Measurements from ENCODE around the gene STRA6.

The STRA6 gene

DNA sequence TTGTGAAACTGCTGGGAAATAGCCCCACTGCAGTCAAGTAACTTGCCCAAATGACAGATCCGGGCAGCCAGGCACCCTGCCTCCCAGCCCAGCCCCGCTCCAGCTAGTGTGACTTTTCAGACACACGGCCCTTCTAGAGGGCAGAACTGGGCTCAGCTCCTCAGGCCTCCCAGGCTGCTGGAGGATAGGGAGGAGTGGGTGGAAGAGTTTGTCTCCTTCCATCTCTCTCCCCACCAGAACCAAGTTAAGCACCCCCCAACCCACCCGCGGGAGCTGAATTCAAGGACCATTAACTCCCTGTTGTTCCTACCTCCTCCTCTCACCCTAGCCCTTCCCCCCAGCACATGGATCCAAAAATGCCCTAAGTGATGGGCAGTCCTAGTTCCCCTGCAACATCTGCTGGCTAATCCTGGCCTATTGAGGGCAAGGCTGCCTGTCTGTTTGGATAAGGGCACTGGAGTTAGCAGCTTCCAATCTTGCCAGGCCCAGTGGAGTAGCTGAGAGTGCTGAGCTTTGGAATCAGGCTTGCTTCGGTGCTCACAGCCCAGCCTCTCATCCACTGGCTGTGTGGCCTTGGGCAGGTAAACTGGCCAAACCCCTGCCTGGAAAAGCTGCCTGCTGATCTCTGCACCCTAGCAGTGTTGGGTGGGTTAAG is 36.6 kb upstream of the STRA6 start:
- no peak for DNase-seq (ENCODE audit: extremely low spot score)
- POLR2A ChIA-PET, result no interaction called here
- CTCF ChIA-PET, result interaction anchor here (1.0 kb wide), 1 partner anchor 72 kb away, joined by 3 read pairs; no protein-coding TSS in a partner anchor
- TF ChIP-seq TARDBP (IDR thresholded peaks at IDR 0.05) (no peak), L3MBTL2 (conservative IDR thresholded peaks at IDR 0.05) (no peak), BHLHE40 (IDR thresholded peaks at IDR 0.05; ENCODE audit: borderline replicate concordance) (no peak), CTBP1 (IDR thresholded peaks at IDR 0.05; ENCODE audit: borderline replicate concordance) (no peak), ZNF384 (IDR thresholded peaks at IDR 0.05) (no peak), ELF4 (IDR thresholded peaks at IDR 0.05) (no peak), SP1 (IDR thresholded peaks at IDR 0.05) (no peak), ARNT (IDR thresholded peaks at IDR 0.05) (no peak), SUZ12 (IDR thresholded peaks at IDR 0.05) (no peak), FOXM1 (IDR thresholded peaks at IDR 0.05; ENCODE audit: borderline replicate concordance) (no peak), FOXA1 (IDR thresholded peaks at IDR 0.05) (no peak), NFRKB (IDR thresholded peaks at IDR 0.05) (no peak), FOXK2 (IDR thresholded peaks at IDR 0.05) (no peak), PKNOX1 (IDR thresholded peaks at IDR 0.05) (no peak), LEF1 (IDR thresholded peaks at IDR 0.05; ENCODE audit: borderline replicate concordance) (no peak), HDGF (IDR thresholded peaks at IDR 0.05; ENCODE audit: borderline replicate concordance) (no peak)

GRCh38 chr15:74235962-74236361 is 33.4 kb upstream of the STRA6 start, which contains the start of gene CCDC33:
CCDC33 (plus strand) TSS chr15:74236326; CDS start chr15:74236720, 394 bp downstream.
- TF ChIP-seq SP1 (IDR thresholded peaks at IDR 0.05) (no peak), PKNOX1 (IDR thresholded peaks at IDR 0.05) (no peak), TARDBP (IDR thresholded peaks at IDR 0.05) (no peak), HDGF (IDR thresholded peaks at IDR 0.05; ENCODE audit: borderline replicate concordance) (no peak), LEF1 (IDR thresholded peaks at IDR 0.05; ENCODE audit: borderline replicate concordance) (no peak), CTBP1 (IDR thresholded peaks at IDR 0.05; ENCODE audit: borderline replicate concordance) (no peak), L3MBTL2 (conservative IDR thresholded peaks at IDR 0.05) (no peak), ZNF384 (IDR thresholded peaks at IDR 0.05) (no peak), ELF4 (IDR thresholded peaks at IDR 0.05) (no peak), ARNT (IDR thresholded peaks at IDR 0.05) (no peak), FOXK2 (IDR thresholded peaks at IDR 0.05) (no peak), FOXA1 (IDR thresholded peaks at IDR 0.05) (no peak), FOXM1 (IDR thresholded peaks at IDR 0.05; ENCODE audit: borderline replicate concordance) (no peak), SUZ12 (IDR thresholded peaks at IDR 0.05) (no peak), NFRKB (IDR thresholded peaks at IDR 0.05) (no peak), BHLHE40 (IDR thresholded peaks at IDR 0.05; ENCODE audit: borderline replicate concordance) (no peak)
- POLR2A ChIA-PET, result no interaction called here
- CTCF ChIA-PET, result interaction anchor here (1.2 kb wide), 1 partner anchor 85 kb away, joined by 3 read pairs; no protein-coding TSS in a partner anchor

DNA sequence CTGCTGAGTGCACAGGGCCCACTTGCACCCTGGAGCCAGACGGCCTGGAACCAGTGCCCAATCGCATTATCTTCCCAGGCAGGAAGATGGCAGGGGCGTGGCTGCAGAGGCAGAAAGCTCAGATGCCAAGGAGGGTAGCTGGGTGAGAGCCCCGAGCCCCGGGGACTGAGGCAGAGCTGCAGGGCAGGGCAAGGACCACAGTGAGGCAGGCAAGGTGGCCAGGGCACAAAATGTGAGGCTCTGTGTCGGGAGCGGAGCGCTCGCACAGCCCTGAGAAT is 31.9 kb upstream of the STRA6 start:
- TF ChIP-seq FOXK2 (IDR thresholded peaks at IDR 0.05), result no peak
- no peak for TF ChIP-seq CTBP1 (IDR thresholded peaks at IDR 0.05; ENCODE audit: borderline replicate concordance)
- no peak for TF ChIP-seq LEF1 (IDR thresholded peaks at IDR 0.05; ENCODE audit: borderline replicate concordance)
- no peak for TF ChIP-seq FOXM1 (IDR thresholded peaks at IDR 0.05; ENCODE audit: borderline replicate concordance)
- no peak for TF ChIP-seq ZNF384 (IDR thresholded peaks at IDR 0.05)
- no peak for TF ChIP-seq FOXA1 (IDR thresholded peaks at IDR 0.05)
- TF ChIP-seq SUZ12 (IDR thresholded peaks at IDR 0.05), result no peak
- no peak for TF ChIP-seq SP1 (IDR thresholded peaks at IDR 0.05)
- no peak for TF ChIP-seq BHLHE40 (IDR thresholded peaks at IDR 0.05; ENCODE audit: borderline replicate concordance)
- TF ChIP-seq HDGF (IDR thresholded peaks at IDR 0.05; ENCODE audit: borderline replicate concordance), result no peak
- no peak for TF ChIP-seq PKNOX1 (IDR thresholded peaks at IDR 0.05)
- no peak for TF ChIP-seq TARDBP (IDR thresholded peaks at IDR 0.05)
- ChIA-PET CTCF (interaction anchor here (1.4 kb wide), 1 partner anchor 73 kb away, joined by 5 read pairs; no protein-coding TSS in a partner anchor), POLR2A (no interaction called here)
- no peak for DNase-seq (ENCODE audit: extremely low spot score)

More at GRCh38 chr15:74235962-74236361, 33.4 kb upstream of the STRA6 start, which contains the start of gene CCDC33:
- DNase-seq (ENCODE audit: extremely low spot score), result no peak

GRCh38 chr15:74233851-74234597 is 31.4 kb upstream of the STRA6 start:
- ChIA-PET POLR2A (no interaction called here), CTCF (interaction anchor here (1.0 to 1.4 kb wide), 2 partner anchors 31 to 73 kb away, joined by 3 to 5 read pairs; partner anchors contain the start of gene STRA6)
- no peak for DNase-seq (ENCODE audit: extremely low spot score)
- no peak for TF ChIP-seq ZNF384 (IDR thresholded peaks at IDR 0.05)

GRCh38 chr15:74233373-74233772 is 30.8 kb upstream of the STRA6 start:
- no peak for TF ChIP-seq LEF1 (IDR thresholded peaks at IDR 0.05; ENCODE audit: borderline replicate concordance)
- no peak for TF ChIP-seq FOXK2 (IDR thresholded peaks at IDR 0.05)
- TF ChIP-seq CTBP1 (IDR thresholded peaks at IDR 0.05; ENCODE audit: borderline replicate concordance), result no peak
- TF ChIP-seq FOXM1 (IDR thresholded peaks at IDR 0.05; ENCODE audit: borderline replicate concordance), result no peak
- TF ChIP-seq ELF4 (IDR thresholded peaks at IDR 0.05), result no peak
- TF ChIP-seq L3MBTL2 (conservative IDR thresholded peaks at IDR 0.05), result no peak
- TF ChIP-seq FOXA1 (IDR thresholded peaks at IDR 0.05), result no peak
- no peak for TF ChIP-seq ARNT (IDR thresholded peaks at IDR 0.05)
- no peak for TF ChIP-seq NFRKB (IDR thresholded peaks at IDR 0.05)
- TF ChIP-seq SUZ12 (IDR thresholded peaks at IDR 0.05), result no peak
- TF ChIP-seq BHLHE40 (IDR thresholded peaks at IDR 0.05; ENCODE audit: borderline replicate concordance), result no peak
- TF ChIP-seq SP1 (IDR thresholded peaks at IDR 0.05), result no peak
- no peak for TF ChIP-seq TARDBP (IDR thresholded peaks at IDR 0.05)
- TF ChIP-seq HDGF (IDR thresholded peaks at IDR 0.05; ENCODE audit: borderline replicate concordance), result no peak
- no peak for DNase-seq (ENCODE audit: extremely low spot score)
- POLR2A ChIA-PET, result no interaction called here
- CTCF ChIA-PET, result interaction anchor here (1.0 to 1.4 kb wide), 2 partner anchors 30 to 74 kb away, joined by 3 to 5 read pairs; partner anchors contain the start of gene STRA6
